SK-N-SH treated with all-trans-retinoic acid at 6 μM for 48 hours (cell line): ENCODE results near the gene MYO3B.
"Not testable (repeated sequence)": the region's sequence is repeated elsewhere in the genome, so short reads cannot be mapped to it uniquely, and the experiment has no call there.

Experiments
- ATAC-seq: fragments of 200-7000 bp; cut with Tn5 transposase; 3 replicates; pipeline ENCODE4 v1.9.1; 2020; ENCODE audit warnings: mild to moderate bottlenecking, moderate library complexity
- ARNTL ChIP-seq: fragments of 450-650 bp; formaldehyde crosslinking; IDR thresholded peaks from 2 replicates; pipeline ENCODE4 v1.5.0; 2020; ENCODE audit warnings: low read depth, mild to moderate bottlenecking, moderate library complexity, borderline replicate concordance
- BACH2 ChIP-seq: fragments of 250-450 bp; sonication (Bioruptor Pico); IDR thresholded peaks from 2 replicates; pipeline ENCODE4 v1.9.0; 2021; ENCODE audit warnings: mild to moderate bottlenecking, borderline replicate concordance
- CREB5 ChIP-seq: fragments of 250-450 bp; sonication (Bioruptor Pico); IDR thresholded peaks from 2 replicates; pipeline ENCODE4 v1.5.1; 2020; ENCODE audit warnings: low read depth, mild to moderate bottlenecking, moderate library complexity
- CSDC2 ChIP-seq: fragments of 250-450 bp; sonication (Bioruptor Pico); IDR thresholded peaks from 2 replicates; pipeline ENCODE4 v1.5.0; 2020; ENCODE audit warnings: mild to moderate bottlenecking, moderate library complexity
- ESRRG ChIP-seq: fragments of 250-450 bp; sonication (Bioruptor Pico); IDR thresholded peaks from 2 replicates; pipeline ENCODE4 v1.6.1; 2021; ENCODE audit warnings: mild to moderate bottlenecking
- GLIS3 ChIP-seq: fragments of 250-450 bp; sonication (Bioruptor Pico); IDR thresholded peaks from 2 replicates; pipeline ENCODE4 v1.5.0; 2020; ENCODE audit warnings: mild to moderate bottlenecking, moderate library complexity
- ISL1 ChIP-seq: fragments of 250-450 bp; sonication (Bioruptor Pico); IDR thresholded peaks from 2 replicates; pipeline ENCODE4 v2.1.2; 2022; ENCODE audit warnings: mild to moderate bottlenecking, moderate library complexity
- POU6F1 ChIP-seq: fragments of 250-450 bp; sonication (Bioruptor Pico); IDR thresholded peaks from 2 replicates; pipeline ENCODE4 v1.8.0; 2021; ENCODE audit warnings: low read depth, mild to moderate bottlenecking, moderate library complexity, borderline replicate concordance
- PPARA ChIP-seq: fragments of 250-450 bp; sonication (Bioruptor Pico); IDR thresholded peaks from 2 replicates; pipeline ENCODE4 v1.5.0; 2020; ENCODE audit warnings: mild to moderate bottlenecking, borderline replicate concordance
- RARB ChIP-seq: fragments of 250-450 bp; sonication (Bioruptor Pico); IDR thresholded peaks from 2 replicates; pipeline ENCODE4 v1.8.0; 2021; ENCODE audit warnings: mild to moderate bottlenecking, moderate library complexity
- SNAI2 ChIP-seq: fragments of 250-450 bp; sonication (Bioruptor Pico); IDR thresholded peaks from 2 replicates; pipeline ENCODE4 v1.5.0; 2020; ENCODE audit warnings: mild to moderate bottlenecking, moderate library complexity
- ZC3H10 ChIP-seq: fragments of 250-450 bp; sonication (Bioruptor Pico); IDR thresholded peaks from 2 replicates; pipeline ENCODE4 v1.5.1; 2021; ENCODE audit warnings: mild to moderate bottlenecking, moderate library complexity
- ZFP30 ChIP-seq: fragments of 450-650 bp; formaldehyde crosslinking; IDR thresholded peaks from 2 replicates; pipeline ENCODE4 v1.5.0; 2022; ENCODE audit warnings: mild to moderate bottlenecking, moderate library complexity
- ZNF565 ChIP-seq: fragments of 450-650 bp; formaldehyde crosslinking; conservative IDR thresholded peaks from 2 replicates; pipeline ENCODE4 v1.5.0; 2020; ENCODE audit warnings: low read depth, mild to moderate bottlenecking, moderate library complexity
- ZNF70 ChIP-seq: fragments of 450-650 bp; formaldehyde crosslinking; IDR thresholded peaks from 2 replicates; pipeline ENCODE4 v1.5.0; 2020; ENCODE audit warnings: mild to moderate bottlenecking, moderate library complexity
- ZNF8 ChIP-seq: fragments of 450-650 bp; formaldehyde crosslinking; IDR thresholded peaks from 2 replicates; pipeline ENCODE4 v1.5.0; 2020; ENCODE audit warnings: mild to moderate bottlenecking, moderate library complexity
- TF ChIP-seq, protein P1 (sequence below): fragments of 250-450 bp; sonication (Bioruptor Pico); IDR thresholded peaks from 2 replicates; pipeline ENCODE4 v1.5.1; 2021; ENCODE audit warnings: mild to moderate bottlenecking, moderate library complexity
- TF ChIP-seq, protein P2 (sequence below): fragments of 250-450 bp; sonication (Bioruptor Pico); IDR thresholded peaks from 2 replicates; pipeline ENCODE4 v1.5.0; 2020; ENCODE audit warnings: mild to moderate bottlenecking, moderate library complexity

Gene MYO3B

GRCh38 chr2:170665743-170666142 lies 487.8 kb downstream of the MYO3B start:
- TF ChIP-seq, protein P1, sequence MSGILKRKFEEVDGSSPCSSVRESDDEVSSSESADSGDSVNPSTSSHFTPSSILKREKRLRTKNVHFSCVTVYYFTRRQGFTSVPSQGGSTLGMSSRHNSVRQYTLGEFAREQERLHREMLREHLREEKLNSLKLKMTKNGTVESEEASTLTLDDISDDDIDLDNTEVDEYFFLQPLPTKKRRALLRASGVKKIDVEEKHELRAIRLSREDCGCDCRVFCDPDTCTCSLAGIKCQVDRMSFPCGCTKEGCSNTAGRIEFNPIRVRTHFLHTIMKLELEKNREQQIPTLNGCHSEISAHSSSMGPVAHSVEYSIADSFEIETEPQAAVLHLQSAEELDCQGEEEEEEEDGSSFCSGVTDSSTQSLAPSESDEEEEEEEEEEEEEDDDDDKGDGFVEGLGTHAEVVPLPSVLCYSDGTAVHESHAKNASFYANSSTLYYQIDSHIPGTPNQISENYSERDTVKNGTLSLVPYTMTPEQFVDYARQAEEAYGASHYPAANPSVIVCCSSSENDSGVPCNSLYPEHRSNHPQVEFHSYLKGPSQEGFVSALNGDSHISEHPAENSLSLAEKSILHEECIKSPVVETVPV: no peak
- TF ChIP-seq PPARA (no peak), ZNF70 (CRISPR knock-in tag) (no peak), ARNTL (CRISPR knock-in tag) (no peak), ZFP30 (CRISPR knock-in tag) (no peak), SNAI2 (CRISPR knock-in tag) (no peak)
- no peak for ATAC-seq

DNA sequence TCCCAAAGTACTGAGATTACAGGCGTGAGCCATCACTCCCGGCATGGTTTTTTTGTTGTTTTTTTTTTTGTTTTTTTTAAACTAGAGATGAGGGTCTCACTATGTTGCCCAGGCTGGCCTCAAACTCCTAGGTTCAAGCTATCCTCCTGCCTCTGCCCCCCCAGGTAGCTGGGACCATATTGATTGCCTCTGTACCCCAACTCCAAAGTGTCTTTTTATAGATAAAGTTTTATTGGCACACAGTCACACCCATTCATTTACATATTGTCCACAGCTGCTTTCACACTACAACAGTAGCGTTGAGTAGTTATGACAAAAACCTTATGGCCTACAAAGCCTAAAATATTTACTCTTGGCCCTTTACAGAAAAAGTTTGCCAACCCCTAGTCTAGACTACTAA lies 492.0 kb downstream of the MYO3B start:
- ATAC-seq: no peak
- TF ChIP-seq ESRRG (CRISPR knock-in tag): no peak
- TF ChIP-seq ZC3H10 (CRISPR knock-in tag): no peak
- TF ChIP-seq RARB: no peak
- no peak for TF ChIP-seq BACH2 (CRISPR knock-in tag)
- no peak for TF ChIP-seq PPARA
- TF ChIP-seq ISL1: no peak
- no peak for TF ChIP-seq CREB5 (CRISPR knock-in tag)
- TF ChIP-seq ZNF565 (CRISPR knock-in tag): no peak

DNA sequence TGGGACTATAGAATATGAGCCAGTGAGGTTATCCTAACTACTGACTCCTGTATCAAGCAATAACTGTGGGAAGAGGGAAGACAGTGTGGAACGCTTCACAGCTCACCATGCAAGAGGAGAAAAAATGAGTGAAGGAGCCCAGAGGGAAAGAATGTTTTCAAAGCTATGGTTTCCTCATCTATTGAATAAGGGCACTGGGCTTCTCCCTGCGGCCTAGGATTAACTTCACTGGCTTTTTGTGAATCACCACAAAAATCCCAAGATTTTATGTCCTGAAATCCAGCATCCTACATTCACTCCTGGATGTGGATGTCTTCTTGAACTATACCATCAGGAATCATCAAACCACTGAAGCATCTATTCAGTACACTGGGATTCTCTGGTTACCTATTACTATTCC lies 492.7 kb downstream of the MYO3B start:
- ATAC-seq: no peak
- TF ChIP-seq GLIS3 (CRISPR knock-in tag): no peak
- no peak for TF ChIP-seq ZNF565 (CRISPR knock-in tag)
- no peak for TF ChIP-seq BACH2 (CRISPR knock-in tag)
- TF ChIP-seq SNAI2 (CRISPR knock-in tag): no peak
- no peak for TF ChIP-seq ISL1
- TF ChIP-seq ZNF70 (CRISPR knock-in tag): no peak
- TF ChIP-seq, protein P2, sequence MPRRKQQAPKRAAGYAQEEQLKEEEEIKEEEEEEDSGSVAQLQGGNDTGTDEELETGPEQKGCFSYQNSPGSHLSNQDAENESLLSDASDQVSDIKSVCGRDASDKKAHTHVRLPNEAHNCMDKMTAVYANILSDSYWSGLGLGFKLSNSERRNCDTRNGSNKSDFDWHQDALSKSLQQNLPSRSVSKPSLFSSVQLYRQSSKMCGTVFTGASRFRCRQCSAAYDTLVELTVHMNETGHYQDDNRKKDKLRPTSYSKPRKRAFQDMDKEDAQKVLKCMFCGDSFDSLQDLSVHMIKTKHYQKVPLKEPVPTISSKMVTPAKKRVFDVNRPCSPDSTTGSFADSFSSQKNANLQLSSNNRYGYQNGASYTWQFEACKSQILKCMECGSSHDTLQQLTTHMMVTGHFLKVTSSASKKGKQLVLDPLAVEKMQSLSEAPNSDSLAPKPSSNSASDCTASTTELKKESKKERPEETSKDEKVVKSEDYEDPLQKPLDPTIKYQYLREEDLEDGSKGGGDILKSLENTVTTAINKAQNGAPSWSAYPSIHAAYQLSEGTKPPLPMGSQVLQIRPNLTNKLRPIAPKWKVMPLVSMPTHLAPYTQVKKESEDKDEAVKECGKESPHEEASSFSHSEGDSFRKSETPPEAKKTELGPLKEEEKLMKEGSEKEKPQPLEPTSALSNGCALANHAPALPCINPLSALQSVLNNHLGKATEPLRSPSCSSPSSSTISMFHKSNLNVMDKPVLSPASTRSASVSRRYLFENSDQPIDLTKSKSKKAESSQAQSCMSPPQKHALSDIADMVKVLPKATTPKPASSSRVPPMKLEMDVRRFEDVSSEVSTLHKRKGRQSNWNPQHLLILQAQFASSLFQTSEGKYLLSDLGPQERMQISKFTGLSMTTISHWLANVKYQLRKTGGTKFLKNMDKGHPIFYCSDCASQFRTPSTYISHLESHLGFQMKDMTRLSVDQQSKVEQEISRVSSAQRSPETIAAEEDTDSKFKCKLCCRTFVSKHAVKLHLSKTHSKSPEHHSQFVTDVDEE (CRISPR knock-in tag): no peak
- TF ChIP-seq ZC3H10 (CRISPR knock-in tag): no peak
- TF ChIP-seq CSDC2 (CRISPR knock-in tag): no peak

DNA sequence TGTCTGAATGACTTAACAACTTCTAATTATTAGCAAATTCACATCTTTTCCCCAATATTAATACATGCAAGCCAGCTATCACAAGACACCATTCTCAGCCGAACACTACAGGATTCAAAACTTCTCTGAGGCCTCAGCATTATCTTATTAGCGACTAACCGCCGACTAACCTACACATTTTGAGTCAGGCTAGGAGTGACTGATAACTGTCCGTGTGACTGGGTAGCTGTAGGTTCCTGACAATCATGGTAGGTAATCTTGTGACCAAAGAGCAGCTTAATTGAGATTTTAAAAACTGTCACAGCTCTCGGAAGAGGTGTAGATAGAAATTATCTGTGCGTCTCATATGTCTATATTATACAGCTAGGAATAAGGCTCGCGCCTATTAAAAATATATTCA lies 493.1 kb downstream of the MYO3B start:
- no peak for ATAC-seq
- TF ChIP-seq CREB5 (CRISPR knock-in tag) (no peak), ISL1 (no peak), PPARA (no peak), ARNTL (CRISPR knock-in tag) (no peak), ZNF8 (CRISPR knock-in tag) (no peak), ZFP30 (CRISPR knock-in tag) (no peak), POU6F1 (CRISPR knock-in tag) (no peak)
- TF ChIP-seq, protein P2 (CRISPR knock-in tag): no peak

GRCh38 chr2:170674282-170674681 lies 496.3 kb downstream of the MYO3B start:
- not testable (repeated sequence) for ATAC-seq
